Naive thymus-derived CD8-positive, alpha-beta T cell (primary cell): Measurements from ENCODE around the gene BAIAP3. TPM values are rescaled to one million over a fixed set of nuclear protein-coding genes. Genes with fewer than 3 reads are reported as not detected.

Source experiments
- ATAC-seq, 2 donors: fragments of 150-1000 bp; cut with Tn5 transposase in 1 of 2; sonication (Bioruptor Pico), chemical (Tn5 transposase) in 1 of 2; 1 replicate in 1 of 2; 2 replicates in 1 of 2; pipeline ENCODE4 v1.10.0; 2021; ENCODE audit warnings: mild to moderate bottlenecking in 2 of 2, moderate library complexity in 2 of 2
- POLR2A ChIA-PET: fragments of 350-600 bp; sonication (Branson Sonifier 250); formaldehyde crosslinking; loops from one replicate; lab custom pipeline; 2021; ENCODE audit warnings: antibody characterized with exemption; lab: Charles Lee
- DNase-seq, 10 donors: peaks; one replicate each; pipeline versions ENCODE4 v3.0.0 to v3.0.0-alpha.2; 2020 to 2022
- H3K27ac Mint-ChIP-seq, 10 donors: one replicate each; pipeline ENCODE4 v1.8.0; 2020 to 2022; ENCODE audit warnings: mild to moderate bottlenecking in 10 of 10, mixed read lengths in 10 of 10, moderate library complexity in 4 of 10, inconsistent platforms in 1 of 10
- H3K27me3 Mint-ChIP-seq, 5 donors: one replicate each; pipeline ENCODE4 v1.8.0; 2021 to 2022; ENCODE audit warnings: mixed read lengths in 5 of 5
- H3K36me3 Mint-ChIP-seq, 3 donors: one replicate each; pipeline ENCODE4 v1.8.0; 2020 to 2022; ENCODE audit warnings: mixed read lengths in 3 of 3, mild to moderate bottlenecking in 2 of 3, inconsistent platforms in 1 of 3
- H3K4me1 Mint-ChIP-seq, 4 donors: one replicate each; pipeline ENCODE4 v1.8.0; 2021 to 2022; ENCODE audit warnings: mixed read lengths in 4 of 4
- H3K4me3 Mint-ChIP-seq, 10 donors: one replicate each; pipeline ENCODE4 v1.8.0; 2020 to 2022; ENCODE audit warnings: mild to moderate bottlenecking in 10 of 10, mixed read lengths in 10 of 10, moderate library complexity in 6 of 10, inconsistent platforms in 1 of 10
- H3K9me3 Mint-ChIP-seq, 9 donors: one replicate each; pipeline ENCODE4 v1.8.0; 2020 to 2022; ENCODE audit warnings: mixed read lengths in 9 of 9, mild to moderate bottlenecking in 3 of 9, inconsistent platforms in 1 of 9, moderate library complexity in 1 of 9
- polyA plus RNA-seq, 3 donors: library from polyadenylated mRNA; unstranded; fragments of 300-500 nt; fragmentation: Illumina TruSeq; gene quantifications; one replicate each; pipeline ENCODE4 v1.2.3, GENCODE V29; 2021
- total RNA-seq, 8 experiments: library from RNA in 2 of 8; stranded (reverse) in 2 of 8; gene quantifications; one replicate each; pipeline ENCODE4 v1.2.3 and lab custom pipeline; 2021 to 2026

The BAIAP3 gene
- total and polyA plus RNA-seq, 5 experiments from 2014 or later = 0.06 to 5.3 (median 1.5) TPM

DNA sequence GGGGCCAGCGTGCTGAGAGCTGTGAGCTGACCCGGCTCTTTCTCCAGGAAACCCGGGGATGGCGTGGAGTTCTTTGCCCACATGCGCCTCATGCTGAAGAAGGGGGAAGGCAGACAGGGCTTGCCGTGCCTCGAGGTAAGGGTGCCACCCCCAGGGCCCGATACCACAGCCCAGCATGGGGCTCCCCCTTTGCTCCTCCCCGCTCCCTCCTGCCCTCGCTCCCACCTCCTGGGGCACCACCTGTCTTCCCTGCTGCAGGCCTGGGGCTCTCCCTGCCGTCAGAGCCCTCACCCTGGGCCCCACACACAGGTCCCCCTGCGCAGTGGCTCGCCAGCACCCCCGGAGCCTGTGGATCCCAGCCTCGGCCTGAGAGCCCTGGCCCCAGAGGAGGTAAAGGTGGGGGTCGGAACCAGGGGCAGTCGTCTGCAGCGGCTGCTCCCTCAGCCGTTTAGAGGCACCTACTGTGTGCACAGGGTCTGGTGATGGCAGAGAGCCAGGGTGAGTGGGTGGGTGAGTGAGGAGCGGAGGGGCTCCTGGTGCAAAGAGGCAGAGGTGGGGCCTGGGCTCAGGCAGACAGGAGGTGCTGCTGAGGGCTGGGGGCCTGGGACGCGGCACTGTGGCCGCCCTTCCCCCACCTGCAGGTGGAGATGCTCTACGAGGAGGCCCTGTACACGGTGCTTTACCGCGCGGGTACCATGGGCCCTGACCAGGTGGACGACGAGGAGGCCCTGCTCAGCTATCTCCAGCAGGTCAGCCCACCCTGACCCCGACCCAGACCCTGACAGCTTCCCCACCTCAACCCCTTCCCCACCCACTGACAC lies 5.6 kb downstream of the BAIAP3 start:
- Mint-ChIP-seq H3K4me3 (no peak overlapping the region), H3K36me3 (no peaks in the 10 kb centered on the region), H3K27ac (no peak overlapping the region), H3K4me1 (peaks cover 12 to 23% (median 22%) of the 10 kb centered on the region in 4 donors), H3K27me3 (peaks cover 0 to 12% (median 0%) of the 10 kb centered on the region in 5 donors), H3K9me3 (no peaks in the 10 kb centered on the region)
- ATAC-seq (no peak), DNase-seq (no peak)
- POLR2A ChIA-PET = interaction anchor here (1.8 kb wide), 1 partner anchor 30 kb away, joined by 5 read pairs; the partner anchor contains the start of gene UBE2I

DNA sequence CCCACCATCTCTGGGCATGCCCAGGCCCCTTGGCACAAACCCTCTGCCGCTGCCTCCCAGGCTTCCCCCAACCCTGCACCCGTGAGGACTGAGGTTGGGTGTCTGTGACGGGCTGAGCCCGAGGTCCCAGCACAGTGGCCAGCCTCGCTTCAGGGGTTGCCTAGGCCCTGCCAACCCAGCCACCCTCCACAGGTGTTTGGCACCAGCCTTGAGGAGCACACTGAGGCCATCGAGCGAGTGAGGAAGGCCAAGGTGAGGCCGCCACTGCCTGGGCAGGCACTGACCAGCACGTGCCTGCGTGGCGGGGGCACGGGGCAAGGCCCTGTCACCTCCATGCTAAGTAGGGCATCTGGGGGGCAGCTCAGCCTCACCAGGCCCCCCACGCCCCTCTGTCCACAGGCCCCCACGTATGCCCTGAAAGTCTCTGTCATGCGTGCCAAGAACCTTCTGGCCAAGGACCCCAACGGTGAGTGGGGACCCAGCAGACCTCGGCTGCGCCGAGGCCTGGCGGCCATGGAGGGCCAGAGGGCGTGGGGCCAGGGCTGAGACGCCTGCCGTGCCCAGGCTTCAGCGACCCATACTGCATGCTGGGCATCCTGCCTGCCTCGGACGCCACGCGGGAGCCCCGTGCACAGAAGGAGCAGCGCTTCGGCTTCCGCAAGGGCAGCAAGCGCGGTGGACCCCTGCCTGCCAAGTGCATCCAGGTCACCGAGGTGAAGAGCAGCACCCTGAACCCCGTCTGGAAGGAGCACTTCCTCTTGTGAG lies 7.5 kb downstream of the BAIAP3 start:
- ATAC-seq (no peak), DNase-seq (no peak)
- POLR2A ChIA-PET = interaction anchor here (0.5 to 2.4 kb wide), 2 partner anchors 9 to 133 kb away, joined by 3 to 12 read pairs; partner anchors contain the start of gene BAIAP3
- peaks cover 10 to 21% (median 17%) of the 10 kb centered on the region in 4 donors for H3K4me1 Mint-ChIP-seq
- peak overlapping the region in 2 of 10 donors; percentile 63 to 82 for H3K4me3 Mint-ChIP-seq
- H3K27me3 Mint-ChIP-seq = no peaks in the 10 kb centered on the region
- no peaks in the 10 kb centered on the region for H3K36me3 Mint-ChIP-seq
- H3K9me3 Mint-ChIP-seq = no peaks in the 10 kb centered on the region
- peak overlapping the region in 1 of 10 donors; percentile 65 for H3K27ac Mint-ChIP-seq

DNA sequence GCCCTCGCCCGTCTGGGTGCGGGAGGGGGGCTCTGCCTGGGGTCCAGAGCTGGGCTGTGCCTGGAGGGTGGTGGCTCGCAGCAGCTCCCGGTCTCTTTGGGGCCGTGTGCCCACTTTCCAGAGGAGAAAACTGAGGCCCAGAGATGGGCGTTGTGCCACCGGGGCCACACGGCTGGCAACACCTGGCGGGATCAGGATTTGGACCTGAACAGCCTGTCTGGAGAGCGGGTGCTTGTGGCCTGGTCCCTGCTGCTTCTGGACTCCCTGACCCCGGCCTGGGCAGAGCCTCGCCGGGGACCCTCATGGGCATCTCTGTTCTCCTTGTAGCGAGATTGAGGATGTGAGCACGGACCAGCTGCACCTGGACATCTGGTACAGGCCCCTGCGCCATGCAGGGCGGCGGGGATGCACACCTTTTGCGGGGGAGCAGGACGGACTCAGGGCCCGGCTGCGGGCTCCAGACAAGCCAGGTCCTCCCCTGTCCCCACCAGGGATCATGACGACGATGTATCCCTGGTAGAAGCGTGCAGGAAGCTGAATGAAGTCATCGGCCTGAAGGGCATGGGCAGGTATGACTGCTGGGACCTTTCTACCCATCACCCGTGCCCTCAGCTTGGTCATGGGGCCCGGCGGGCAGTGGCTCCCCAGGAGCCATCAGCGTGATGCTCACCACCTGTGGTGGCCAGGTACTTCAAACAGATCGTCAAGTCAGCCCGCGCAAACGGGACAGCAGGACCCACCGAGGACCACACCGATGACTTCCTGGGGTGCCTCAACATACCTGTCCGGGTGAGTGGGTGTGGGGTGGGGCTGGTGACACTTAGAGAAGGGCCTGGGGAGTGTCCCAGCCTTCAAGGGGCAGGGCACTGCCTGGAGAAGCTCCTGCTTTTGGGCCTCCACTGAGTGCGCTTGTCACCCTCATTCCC lies 8.3 kb downstream of the BAIAP3 start:
- POLR2A ChIA-PET = interaction anchor here (0.5 to 2.5 kb wide), 7 partner anchors 9 to 132 kb away, joined by 3 to 17 read pairs (median 5); partner anchors contain the start of genes BAIAP3 and UBE2I
- Mint-ChIP-seq H3K27me3 (no peaks in the 10 kb centered on the region), H3K27ac (peak overlapping the region in 4 of 10 donors; percentile 14 to 84 (median 56)), H3K9me3 (no peaks in the 10 kb centered on the region), H3K4me3 (peak overlapping the region; percentile 69 to 87 (median 79)), H3K36me3 (no peaks in the 10 kb centered on the region), H3K4me1 (peaks cover 10 to 21% (median 16%) of the 10 kb centered on the region in 4 donors)
- no peak for DNase-seq
- no peak for ATAC-seq

DNA sequence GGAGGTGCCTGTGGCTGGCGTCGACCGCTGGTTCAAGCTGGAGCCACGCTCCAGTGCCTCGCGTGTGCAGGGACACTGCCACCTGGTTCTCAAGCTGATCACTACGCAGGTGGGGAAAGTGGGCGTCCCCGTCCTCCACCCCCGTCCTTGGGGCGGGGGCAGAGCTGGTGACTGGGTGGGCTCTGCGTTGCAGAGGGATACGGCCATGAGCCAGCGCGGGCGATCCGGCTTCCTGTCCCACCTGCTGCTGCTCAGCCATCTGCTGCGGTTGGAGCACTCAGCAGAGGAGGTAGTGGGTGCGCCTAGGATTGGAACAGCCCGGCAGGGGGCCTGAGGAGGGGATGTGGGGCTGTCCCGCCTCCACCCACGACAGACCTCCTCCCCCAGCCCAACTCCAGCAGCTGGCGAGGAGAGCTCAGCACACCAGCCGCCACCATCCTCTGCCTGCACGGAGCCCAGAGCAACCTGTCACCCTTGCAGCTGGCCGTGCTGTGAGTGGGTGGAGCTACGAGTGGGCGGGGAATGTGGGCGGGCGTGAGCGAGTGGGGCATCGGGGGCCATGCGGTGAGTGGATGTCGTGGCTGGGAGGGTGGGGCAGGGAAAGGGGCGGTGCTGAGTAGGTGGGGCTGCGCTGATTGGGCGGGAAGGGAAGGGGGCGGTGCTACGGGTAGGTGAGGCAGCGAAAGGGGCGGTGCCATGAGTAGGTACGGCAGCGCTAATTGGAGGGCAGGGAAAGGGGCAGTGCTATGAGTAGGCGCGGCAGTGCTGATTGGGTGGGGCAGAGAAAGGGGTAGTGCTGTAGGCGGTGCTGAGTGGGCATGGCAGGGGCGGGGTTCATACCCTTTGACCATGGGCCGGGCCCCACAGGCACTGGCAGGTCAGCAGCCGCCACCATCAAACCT lies 9.3 kb downstream of the BAIAP3 start:
- Mint-ChIP-seq H3K27me3 (no peaks in the 10 kb centered on the region), H3K4me1 (peaks cover 10 to 21% (median 16%) of the 10 kb centered on the region in 4 donors), H3K27ac (peak overlapping the region; percentile 4 to 84 (median 66)), H3K4me3 (peak overlapping the region; percentile 69 to 87 (median 79)), H3K9me3 (no peaks in the 10 kb centered on the region), H3K36me3 (no peaks in the 10 kb centered on the region)
- POLR2A ChIA-PET = interaction anchor here (0.6 to 2.5 kb wide), 10 partner anchors 8 to 952 kb away, joined by 3 to 17 read pairs (median 6); partner anchors contain the start of genes BAIAP3 and UBE2I
- ATAC-seq (peak; percentile 87 to 92), DNase-seq (peak; percentile 90 to 97 (median 96))

DNA sequence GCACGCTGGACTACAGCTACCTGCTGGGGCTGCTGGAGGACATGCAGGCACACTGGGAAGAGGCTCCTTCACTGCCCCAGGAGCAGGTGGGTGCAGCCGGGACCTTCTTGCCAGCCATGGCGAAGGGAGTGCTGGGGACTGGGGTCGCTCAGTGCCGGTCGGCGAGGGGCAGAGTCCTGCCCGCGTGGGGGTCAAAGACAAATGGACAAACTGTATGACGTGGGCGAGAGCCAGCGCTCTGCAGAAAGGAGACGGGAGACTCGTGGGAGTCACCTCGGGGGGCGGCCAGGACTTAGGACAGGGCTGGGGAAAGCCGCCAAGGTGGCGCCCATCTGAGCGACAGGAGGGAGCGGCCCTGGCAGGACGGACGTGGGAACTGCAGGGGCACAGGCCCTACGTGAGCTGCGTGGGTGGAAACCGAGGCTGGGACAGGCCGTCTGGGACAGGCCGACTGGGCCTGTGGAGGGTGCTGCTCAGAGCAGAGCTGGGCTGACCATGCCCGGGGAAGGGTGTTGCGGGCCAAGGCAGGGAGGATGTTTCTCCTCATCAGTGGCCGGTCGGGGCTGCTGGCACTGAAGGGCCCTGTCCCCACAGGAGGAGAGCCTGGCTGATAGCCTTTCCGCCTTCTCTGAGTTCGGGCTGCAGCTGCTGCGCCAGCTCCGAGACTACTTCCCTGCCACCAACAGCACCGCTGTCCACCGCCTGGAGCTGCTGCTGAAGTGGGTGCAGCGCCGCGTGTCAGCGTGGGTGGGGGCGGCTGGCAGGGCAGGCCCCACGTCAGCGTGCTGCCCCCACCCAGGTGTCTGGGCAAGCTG lies 10.2 kb downstream of the BAIAP3 start:
- Mint-ChIP-seq H3K36me3 (peaks cover 0 to 2% (median 0%) of the 10 kb centered on the region in 3 donors), H3K9me3 (no peaks in the 10 kb centered on the region), H3K27me3 (no peaks in the 10 kb centered on the region), H3K4me1 (peaks cover 10 to 21% (median 16%) of the 10 kb centered on the region in 4 donors), H3K27ac (peak overlapping the region in 8 of 10 donors; percentile 15 to 84 (median 63)), H3K4me3 (peak overlapping the region; percentile 69 to 87 (median 79))
- ATAC-seq (no peak), DNase-seq (no peak)
- POLR2A ChIA-PET = interaction anchor here (0.6 to 2.5 kb wide), 8 partner anchors 7 to 484 kb away, joined by 3 to 17 read pairs (median 6); partner anchors contain the start of genes BAIAP3 and UBE2I

DNA sequence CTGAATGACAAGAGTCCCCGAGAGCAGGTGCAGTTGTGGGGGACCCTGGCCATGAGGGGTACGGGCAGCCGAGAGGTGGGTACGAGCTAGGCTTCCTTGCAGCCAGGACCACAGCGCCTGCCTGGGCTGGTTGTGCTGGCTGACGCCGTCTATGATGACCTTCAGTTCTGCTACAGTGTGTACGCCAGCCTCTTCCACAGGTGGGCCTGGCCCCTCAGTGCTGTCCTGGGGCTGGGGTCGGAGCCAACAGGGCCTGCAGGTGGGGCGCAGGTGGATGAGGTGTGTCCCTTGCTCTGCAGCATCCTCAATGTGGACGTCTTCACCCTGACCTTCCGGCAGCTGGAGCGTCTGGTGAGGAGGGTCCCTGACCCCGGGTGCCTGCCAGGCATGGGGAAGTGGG lies 11.1 kb downstream of the BAIAP3 start:
- no peak for ATAC-seq
- peak overlapping the region in 1 of 10 donors; percentile 43 for H3K27ac Mint-ChIP-seq

DNA sequence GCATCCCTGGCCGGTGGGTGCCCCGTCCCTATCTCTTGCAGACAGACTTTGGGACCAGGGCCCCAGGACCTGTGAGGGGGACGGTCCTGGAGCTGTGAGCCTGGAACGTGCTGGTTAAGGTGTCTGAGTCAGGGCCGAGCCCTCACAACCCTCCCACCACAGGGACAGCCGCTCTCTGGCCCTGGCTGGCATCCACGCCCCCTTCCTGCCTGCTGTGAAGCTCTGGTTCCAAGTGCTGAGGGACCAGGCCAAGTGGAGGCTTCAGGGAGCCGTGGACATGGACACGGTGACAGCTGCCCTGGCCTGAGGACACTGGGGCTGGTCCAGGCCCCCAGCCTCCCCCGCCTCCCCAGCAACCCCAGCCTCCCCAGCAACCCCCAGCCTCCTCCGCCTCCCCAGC lies 11.6 kb downstream of the BAIAP3 start:
- Mint-ChIP-seq H3K27ac (no peak overlapping the region), H3K4me3 (no peak overlapping the region), H3K9me3 (no peaks in the 10 kb centered on the region), H3K27me3 (no peaks in the 10 kb centered on the region), H3K4me1 (peaks cover 10 to 23% (median 17%) of the 10 kb centered on the region in 4 donors), H3K36me3 (peaks cover 0 to 8% (median 0%) of the 10 kb centered on the region in 3 donors)
- POLR2A ChIA-PET = interaction anchor here (0.9 kb wide), 1 partner anchor 36 kb away, joined by 5 read pairs; the partner anchor contains the start of gene UBE2I
- DNase-seq (no peak), ATAC-seq (no peak)

More for the DNA sequence above, 11.1 kb downstream of the BAIAP3 start:
- peak overlapping the region in 2 of 10 donors; percentile 26 to 68 for H3K4me3 Mint-ChIP-seq
- POLR2A ChIA-PET = interaction anchor here (0.9 kb wide), 1 partner anchor 35 kb away, joined by 5 read pairs; the partner anchor contains the start of gene UBE2I
- H3K4me1 Mint-ChIP-seq = peaks cover 10 to 21% (median 16%) of the 10 kb centered on the region in 4 donors
- H3K27me3 Mint-ChIP-seq = no peaks in the 10 kb centered on the region
- peaks cover 0 to 8% (median 0%) of the 10 kb centered on the region in 3 donors for H3K36me3 Mint-ChIP-seq
- no peak for DNase-seq
- H3K9me3 Mint-ChIP-seq = no peaks in the 10 kb centered on the region

DNA sequence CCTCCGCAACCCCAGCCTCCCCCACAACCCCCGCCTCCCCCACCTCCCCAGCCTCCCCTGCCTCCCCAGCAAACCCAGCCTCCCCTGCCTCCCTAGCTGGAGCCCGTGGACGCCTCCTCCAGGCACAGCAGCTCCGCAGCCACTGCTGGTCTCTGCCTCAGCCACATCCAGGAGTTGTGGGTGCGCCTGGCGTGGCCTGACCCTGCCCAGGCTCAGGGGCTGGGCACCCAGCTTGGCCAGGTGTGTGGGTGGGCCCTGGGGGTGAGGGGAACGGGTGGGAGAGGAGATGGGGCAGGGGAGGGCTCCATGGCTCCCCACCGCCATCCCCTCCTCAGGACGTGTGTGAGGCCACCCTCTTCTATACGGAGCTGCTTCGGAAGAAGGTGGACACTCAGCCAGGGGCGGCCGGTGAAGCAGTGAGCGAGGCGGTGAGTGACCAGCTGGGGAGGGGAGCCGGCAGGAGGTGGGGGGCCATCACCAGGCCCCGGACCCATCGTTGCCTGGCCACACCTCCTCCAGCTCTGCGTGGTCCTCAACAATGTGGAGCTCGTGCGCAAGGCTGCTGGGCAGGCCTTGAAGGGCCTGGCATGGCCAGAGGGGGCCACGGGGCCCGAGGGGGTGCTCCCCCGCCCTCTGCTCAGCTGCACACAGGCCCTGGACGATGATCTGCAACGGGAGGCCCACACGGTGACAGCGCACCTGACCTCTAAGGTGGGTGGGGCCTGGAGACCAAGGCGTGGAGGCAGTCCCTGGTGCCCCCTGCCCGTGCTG lies 12.4 kb downstream of the BAIAP3 start:
- Mint-ChIP-seq H3K27ac (no peak overlapping the region), H3K4me1 (peaks cover 8 to 29% (median 20%) of the 10 kb centered on the region in 4 donors), H3K4me3 (no peak overlapping the region), H3K9me3 (no peaks in the 10 kb centered on the region), H3K36me3 (peaks cover 0 to 11% (median 0%) of the 10 kb centered on the region in 3 donors), H3K27me3 (no peaks in the 10 kb centered on the region)
- ATAC-seq (no peak), DNase-seq (no peak)
- POLR2A ChIA-PET = no interaction called here

DNA sequence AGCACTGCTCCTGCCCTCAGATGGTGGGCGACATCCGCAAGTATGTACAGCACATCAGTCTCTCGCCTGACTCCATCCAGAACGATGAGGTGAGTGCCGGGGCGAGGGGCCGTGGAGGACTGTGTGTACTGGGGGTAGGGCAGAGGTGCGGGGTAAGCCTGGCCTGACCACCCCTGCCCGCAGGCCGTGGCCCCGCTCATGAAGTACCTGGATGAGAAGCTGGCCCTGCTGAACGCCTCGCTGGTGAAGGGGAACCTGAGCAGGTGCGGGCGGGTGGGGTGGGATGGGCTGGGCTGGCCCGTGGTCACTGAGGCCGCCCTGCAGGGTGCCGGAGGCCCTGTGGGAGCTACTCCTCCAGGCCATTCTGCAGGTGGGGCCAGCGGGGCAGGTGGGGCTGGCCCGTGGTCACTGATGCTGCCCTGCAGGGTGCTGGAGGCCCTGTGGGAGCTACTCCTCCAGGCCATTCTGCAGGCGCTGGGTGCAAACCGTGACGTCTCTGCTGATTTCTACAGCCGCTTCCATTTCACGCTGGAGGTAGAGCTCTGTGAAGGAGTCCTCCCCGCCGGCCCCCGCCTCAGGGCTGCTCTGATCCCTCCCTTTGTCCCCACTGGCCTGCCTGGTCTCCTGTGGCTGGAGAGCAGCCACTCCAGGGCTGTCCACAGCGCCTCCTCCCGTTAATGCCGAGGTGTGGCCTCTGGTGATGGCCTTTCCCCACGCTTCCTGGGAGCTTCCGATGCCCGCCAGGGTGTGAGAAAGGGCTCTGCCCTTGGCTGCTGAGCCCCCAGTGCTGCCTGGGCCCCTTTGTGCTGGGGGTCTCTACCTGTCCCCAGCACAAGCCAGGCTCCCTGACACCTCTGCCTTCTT lies 13.2 kb downstream of the BAIAP3 start:
- no peak for ATAC-seq
- no peak for DNase-seq
- Mint-ChIP-seq H3K27ac (no peak overlapping the region), H3K27me3 (no peaks in the 10 kb centered on the region), H3K9me3 (no peaks in the 10 kb centered on the region), H3K4me1 (peaks cover 8 to 33% (median 22%) of the 10 kb centered on the region in 4 donors), H3K36me3 (peaks cover 0 to 11% (median 0%) of the 10 kb centered on the region in 3 donors), H3K4me3 (no peak overlapping the region)
- POLR2A ChIA-PET = no interaction called here
